ENCODE measurements around the gene IQCH.
"Not testable (repeated sequence)": the region's sequence is repeated elsewhere in the genome, so short reads cannot be mapped to it uniquely, and the experiment has no call there.

IQCH gene

GRCh38 chr15:67248011-67248505 lies 6.5 kb upstream of the IQCH start:
- DNase-seq = no peak

DNA sequence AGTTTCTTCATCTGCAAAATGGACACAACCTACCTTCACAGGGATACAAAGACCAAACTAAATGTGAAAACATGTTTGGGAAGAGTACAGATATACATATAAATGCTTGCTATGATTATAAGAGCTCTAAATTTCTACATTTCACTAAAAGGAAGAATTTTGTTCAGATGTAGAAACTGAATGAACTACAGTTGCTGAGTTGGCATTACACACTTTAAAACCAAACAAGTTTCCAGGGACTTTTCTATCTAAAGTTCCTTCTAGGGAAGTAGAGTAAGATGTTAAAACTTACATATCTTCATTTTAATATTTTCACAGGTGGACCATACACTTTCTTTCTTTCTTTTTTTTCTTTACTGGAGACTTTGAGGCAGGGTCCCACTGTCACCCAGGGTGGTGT lies 4.8 kb upstream of the IQCH start:
- DNase-seq = no peak

DNA sequence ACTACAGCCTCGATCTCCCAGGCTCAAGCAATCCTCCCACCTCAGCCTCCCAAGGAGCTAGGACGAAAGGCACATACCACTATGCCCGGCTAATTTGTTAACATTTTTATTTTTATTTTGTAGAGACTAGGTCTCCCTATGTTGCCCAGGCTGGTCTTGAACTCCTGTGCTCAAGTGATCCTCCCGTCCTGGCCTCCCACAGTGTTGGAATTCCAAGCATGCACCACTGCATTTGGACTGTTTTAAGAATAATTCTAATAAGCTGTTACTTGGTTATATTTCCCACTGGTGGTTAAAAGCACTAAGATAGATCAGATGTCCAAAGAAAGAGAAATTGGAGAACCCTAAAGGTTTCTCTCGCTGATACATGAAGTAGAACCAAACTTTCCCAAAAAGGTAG lies 3.3 kb upstream of the IQCH start:
- no peak for DNase-seq

GRCh38 chr15:67253101-67253500 lies 1.5 kb upstream of the IQCH start:
- DNase-seq = no peak

DNA sequence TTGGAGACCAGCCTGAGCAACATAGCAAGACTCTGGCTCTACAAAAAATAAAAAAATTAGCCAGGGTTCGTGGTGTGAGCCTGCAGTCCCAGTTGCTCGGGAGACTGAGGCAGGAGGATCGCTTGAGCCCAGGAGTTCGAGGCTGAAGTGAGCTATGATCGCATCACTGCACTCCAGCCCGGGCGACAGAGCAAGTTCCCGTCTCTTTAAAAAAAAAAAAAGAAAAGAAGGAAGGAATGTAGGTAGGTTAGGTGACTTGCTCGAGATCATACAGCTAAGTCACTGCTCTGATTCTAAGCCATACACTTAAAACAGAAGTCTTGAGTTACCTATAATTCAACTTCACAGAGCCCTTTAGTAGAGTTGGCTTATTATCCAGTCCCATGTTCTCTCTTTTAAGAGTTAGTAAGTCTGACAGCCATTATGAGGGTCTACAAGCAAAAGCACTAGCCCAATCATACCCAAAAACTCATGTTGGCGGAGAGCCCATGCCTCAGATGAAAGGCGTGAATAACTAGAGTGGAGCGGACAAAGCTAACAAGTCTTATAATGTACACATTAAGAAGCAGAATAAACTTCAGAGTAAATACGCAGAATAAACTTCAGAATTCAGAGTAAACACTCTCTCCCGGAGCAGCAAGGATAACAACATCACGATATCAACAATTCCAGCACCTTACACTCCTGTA lies 893 bp upstream of the IQCH start:
- DNase-seq = no peak

DNA sequence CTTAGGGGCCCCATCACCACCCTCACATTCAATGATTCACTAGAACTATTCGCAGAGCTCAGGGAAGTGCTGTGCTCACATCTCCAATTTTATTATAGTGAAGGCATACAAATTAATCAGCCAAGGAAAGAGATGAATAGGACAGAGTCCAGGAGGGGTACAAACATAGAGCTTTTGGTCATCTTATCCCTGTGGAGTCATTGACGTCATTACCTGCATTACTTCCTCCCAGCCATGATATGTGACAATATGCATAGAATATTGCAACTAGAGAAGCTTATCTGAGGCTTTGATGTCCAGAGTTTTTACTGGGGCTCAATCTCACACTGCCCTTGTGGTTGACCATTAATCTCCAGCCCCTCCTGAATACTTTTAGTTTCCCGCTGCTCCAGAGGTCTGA lies 1.5 kb downstream of the IQCH start:
- no peak for DNase-seq

GRCh38 chr15:67258412-67258811 lies 3.8 kb downstream of the IQCH start:
- DNase-seq = not testable (repeated sequence)

DNA sequence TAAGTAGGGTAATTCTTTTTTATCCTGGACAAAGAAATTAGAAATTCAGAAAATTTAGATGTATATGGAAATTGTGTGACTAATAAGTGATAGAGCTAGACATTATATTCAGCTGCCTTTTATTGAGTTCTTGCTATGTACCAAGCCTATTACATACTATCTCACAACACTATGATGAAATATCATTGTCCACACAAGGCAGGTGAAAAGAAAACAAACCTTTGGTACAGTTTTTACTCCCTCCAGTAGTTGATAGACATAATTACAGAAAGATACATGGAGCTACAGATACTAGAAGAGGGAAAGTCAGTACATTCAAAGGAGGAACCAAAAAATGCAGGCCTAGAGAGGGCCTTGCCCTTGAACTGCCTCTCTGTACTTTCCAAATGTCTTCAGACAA lies 4.8 kb downstream of the IQCH start:
- no peak for DNase-seq

DNA sequence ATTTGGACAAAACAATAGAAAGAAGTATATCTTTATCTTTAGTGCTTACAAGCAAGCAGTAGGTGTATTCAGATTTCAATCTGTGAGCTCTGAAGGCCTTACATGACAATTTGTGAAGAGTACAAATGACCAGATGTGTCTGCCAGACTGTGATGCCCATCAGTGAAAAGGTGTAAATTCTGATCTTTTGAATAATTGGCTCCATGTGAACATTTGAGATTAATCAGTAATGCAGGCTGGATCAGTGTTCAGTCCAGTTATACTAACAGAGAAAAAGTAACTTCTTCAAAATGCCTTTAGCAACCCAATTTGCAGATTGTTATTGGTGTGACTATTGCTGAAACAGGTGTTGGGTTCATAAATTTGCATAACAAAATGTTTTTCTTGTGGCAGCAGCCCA lies 5.2 kb downstream of the IQCH start:
- no peak for DNase-seq

DNA sequence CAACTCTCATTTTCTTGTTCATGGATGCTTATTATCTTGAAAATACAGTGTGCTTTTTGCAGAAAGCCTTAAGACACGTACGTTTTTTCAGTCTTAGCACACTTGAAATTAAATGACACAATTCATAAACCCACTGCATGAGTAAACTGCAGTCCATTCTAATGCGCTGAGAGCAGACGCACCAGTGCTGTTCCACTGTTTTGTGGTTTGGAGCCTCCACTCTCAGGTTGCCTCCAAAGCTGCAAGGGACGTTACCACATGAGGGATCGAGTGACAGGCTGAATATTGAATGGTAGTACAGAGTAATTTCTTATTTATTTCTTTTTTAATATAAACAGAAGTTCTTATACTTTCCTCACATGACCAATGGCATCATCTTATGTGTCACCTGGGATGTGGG lies 12.3 kb downstream of the IQCH start:
- DNase-seq = no peak

DNA sequence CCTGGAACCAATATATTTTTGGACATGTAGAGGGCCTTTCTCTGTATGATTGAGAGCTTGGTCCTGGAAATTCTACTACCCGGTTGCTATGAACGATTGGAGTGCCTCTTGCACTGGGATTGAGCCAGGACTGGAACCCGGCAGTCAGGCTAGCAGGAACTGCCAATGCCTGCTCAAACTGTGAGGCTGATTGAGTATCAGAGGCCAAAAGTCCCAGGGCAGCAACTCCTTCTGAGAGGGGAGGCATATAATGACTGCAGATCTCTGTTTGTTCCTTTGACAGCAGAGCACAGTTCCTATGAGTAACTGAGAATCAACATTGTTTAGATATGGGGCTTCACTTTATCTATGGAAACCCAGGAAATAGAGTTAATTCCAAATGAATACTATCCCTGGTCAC lies 12.9 kb downstream of the IQCH start:
- no peak for DNase-seq

DNA sequence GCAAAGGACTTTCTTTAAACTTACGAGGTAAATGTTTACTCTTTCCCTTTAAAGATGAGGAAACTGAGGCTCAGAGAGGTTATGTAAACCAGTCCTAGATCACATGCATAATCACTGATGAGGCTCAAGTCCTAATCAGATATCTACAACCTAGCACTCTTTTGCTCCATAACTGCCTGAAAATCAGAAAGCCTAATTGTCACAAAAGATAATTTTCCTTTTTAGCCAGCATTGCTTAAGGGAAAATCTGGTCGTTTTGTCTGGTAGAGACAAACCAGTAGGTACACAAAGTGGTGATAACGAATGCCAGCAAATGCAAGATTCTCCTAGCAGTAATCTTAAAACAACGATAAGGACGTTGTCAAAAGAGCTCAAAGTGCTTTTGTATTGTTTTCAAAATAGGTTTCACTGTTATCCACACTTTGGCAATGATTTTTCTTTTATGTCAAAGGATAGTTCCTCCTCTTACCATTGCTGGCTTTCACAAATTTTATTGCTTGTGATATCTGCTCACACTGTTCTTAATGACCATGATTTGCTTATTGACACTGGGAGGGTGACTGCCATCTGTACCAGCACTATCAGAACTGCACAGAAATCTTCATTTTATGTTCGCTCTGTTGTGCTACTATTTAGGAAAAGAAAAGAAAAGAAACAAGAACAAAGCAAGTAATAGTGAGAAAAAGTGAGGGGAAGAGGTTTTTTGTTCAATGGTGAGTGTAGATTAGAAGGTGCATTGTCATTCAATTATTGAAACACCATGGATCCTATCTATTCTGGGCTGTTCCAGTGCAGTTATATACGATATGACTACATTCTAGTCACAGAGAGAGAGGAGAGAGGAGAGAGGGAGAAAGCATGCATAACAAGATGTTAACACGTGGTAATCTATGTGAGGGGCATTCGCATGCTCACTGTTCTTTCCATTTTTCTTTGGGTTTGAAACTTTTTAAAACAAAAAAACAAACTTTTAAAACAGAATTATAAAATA lies 13.7 kb downstream of the IQCH start:
- no peak for DNase-seq

DNA sequence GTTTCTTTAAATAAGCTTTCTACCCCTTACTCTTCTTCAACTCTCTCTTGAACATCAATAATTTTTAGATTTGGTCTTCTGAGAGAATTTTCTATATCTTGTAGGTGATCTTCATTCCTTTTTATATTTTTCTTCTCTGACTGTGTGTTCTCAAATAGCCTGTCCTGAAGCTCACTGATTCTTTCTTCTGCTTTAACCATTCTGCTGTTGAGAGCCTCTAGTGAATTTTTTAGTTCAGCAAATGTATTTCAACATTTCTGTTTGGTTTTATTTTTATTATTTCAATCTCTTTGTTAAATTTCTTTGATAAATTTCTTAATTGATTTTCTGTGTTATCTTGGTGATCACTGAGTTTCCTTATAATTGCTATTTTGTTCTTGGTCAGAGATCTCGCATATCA lies 19.6 kb downstream of the IQCH start:
- no peak for DNase-seq

DNA sequence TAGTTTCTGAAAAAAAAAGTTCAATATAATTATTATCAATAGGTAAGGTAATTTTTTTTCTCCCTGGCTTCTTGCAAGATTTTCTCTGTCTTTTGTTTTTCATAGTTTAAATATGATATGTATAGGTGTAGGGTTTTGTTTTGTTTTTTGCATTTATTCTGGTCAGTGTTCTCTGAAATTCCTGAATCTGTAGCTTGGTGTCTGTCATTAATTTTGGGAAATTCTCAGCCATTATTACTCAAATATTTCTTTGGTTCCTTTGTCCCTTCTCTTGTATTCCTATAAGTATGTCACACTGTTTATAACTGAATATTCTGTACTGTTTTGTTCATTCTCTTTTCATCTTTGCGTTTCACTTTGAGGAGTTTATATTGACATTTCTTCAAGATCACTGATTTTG lies 22.1 kb downstream of the IQCH start:
- DNase-seq = no peak

- DNase-seq = no peak
Observed at GRCh38 chr15:67280217-67280616, 25.6 kb downstream of the IQCH start.

- DNase-seq = no peak
Observed at GRCh38 chr15:67281714-67282113, 27.1 kb downstream of the IQCH start.

DNA sequence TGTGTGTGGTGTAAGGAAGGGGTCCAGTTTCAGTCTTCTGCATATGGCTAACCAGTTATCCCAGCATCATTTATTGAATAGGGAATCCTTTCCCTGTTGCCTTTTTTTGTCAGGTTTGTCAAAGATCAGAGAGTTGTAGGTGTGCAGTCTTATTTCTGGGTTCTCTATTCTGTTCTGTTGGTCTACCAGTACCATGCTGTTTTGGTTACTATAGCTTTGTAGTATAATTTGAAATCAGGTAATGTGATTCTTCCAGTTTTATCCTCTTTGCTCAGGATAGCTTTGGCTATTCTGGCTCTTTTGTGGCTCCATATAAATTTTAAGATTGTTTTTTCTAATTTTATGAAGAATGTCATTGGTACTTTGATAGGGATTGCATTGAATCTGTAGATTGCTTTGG lies 31.0 kb downstream of the IQCH start:
- not testable (repeated sequence) for DNase-seq

- not testable (repeated sequence) for DNase-seq
Observed at GRCh38 chr15:67286400-67286799, 31.8 kb downstream of the IQCH start.

DNA sequence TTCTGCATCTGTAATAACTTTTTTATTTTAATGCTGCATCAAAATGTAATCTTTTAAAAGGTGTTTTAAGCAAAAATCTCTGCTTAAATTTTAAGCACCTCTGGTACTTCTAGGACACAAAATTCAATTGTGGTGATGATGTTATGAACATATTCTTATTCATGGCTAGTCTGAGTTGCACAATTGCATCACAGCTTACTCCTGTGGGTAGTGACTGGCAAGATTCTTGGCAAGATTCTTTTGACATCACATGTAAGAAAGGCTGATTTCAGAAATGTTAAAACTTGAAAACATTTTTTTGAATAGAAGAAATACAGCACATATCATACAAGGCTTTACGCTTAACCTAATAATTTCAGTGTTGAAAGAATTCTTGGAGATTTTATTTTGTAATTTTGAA lies 35.7 kb downstream of the IQCH start:
- DNase-seq = no peak

DNA sequence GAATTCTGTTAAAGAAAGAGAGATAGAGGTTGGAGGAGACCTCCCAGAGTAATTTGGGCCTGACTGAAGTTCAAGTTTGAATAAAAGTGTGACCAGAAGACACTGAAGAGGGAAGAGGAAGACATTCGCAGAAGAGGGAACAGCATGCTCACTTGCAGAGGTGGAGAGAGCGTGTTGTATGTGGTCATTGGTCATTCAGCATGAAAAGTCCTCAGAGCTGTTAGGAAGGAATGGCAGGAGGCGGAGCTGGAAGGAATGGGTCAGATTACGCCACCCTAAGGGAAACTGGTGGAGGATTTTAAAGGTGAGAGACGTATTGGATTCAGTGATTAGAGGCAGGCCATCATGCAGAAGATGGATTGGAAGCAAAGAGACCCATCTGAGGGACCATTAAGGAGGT lies 41.6 kb downstream of the IQCH start:
- DNase-seq = no peak

GRCh38 chr15:67296684-67297083 lies 42.1 kb downstream of the IQCH start:
- no peak for DNase-seq

DNA sequence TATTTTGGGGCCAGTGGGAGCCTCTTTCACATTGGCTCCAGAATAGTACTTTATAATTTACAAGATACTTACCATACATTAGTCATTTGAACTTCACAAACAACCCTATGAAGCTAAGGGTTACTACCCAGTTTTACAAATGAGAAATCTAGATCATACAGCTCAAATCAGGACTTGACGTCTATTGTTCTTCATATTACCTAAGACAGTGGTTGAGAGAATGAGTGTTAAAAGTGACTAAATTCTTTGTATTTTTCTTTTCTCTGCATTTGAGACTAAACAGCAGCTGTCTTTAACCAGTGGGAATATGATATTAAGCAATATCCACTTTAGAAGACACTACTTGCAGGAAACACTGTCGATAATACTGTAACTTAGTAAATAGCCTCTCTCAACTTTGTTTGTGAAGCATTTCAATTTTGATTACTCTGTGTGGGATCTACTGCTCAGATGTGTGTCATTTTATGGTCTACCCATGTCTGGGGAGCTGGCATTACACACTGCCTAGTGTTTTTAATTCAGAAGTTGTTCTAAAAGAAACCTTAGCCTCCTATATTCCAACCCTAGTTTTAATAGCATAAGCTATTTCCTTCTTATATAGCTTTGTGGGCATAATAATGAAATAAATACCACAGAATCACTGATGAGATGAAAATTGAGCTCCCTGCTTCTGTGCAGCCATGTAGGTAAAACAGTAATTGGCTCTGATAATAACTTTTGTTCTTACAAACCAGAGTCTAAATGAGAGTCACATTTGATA lies 45.9 kb downstream of the IQCH start:
- DNase-seq = no peak

All from stimulated activated CD4-positive, alpha-beta T cell treated with anti-CD3 and anti-CD28 coated beads, Interleukin-12 subunit alpha, Interleukin-12 subunit beta, amount 100 ng/mL, for 4 hours (primary cell).